Activated CD8-positive, alpha-beta memory T cell treated with anti-CD3 and anti-CD28 coated beads, Interleukin-2, amount 50 U/mL, for 48 hours (primary cell): ENCODE data around the gene MBD3.
A peak's percentile ranks its signal among the peaks of the same experiment; 100 is the strongest.

Source experiments
- DNase-seq: peaks from one replicate; pipeline ENCODE4 v3.0.0-alpha.2; 2020

MBD3 gene

GRCh38 chr19:1618157-1619093, 25.8 kb upstream of the MBD3 start:
- no peak for DNase-seq

DNA sequence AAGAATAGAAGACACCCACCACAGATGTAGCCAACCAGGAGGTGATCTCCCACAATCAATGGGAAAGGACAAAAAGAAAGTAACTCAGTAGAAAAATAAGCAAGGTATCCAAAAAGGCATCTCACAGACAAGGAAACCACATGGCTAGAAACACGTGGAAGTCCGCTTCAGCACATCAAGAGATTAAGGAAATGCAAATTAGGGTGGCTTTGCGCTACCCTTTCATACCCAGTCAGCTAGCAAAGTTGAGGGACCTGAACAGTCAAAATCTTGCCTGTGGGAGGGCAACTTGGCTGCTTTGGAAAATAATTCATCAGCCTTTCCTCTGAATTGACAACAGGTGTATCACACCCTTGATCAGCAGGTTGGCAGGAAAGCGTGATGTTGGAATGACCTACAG, 24.2 kb upstream of the MBD3 start:
- DNase-seq = no peak

DNA sequence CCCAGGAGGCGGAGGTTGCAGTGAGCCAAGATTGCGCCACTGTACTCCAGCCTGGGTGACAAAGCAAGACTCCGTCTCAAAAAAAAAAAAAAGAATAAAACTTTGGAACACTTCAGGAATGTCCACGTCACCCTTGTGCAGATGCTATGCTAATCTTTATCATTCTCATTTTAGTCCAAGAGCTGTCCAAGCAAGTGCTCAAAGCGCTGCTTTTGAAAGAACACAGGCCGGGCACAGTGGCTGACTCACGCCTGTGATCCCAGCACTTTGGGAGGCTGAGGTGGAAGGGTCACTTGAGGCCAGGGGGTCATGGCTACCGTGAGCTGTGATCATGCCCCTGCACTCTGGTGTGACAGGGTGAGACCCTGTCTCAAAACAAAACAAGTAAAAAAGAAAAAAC, 23.7 kb upstream of the MBD3 start:
- DNase-seq = no peak

DNA sequence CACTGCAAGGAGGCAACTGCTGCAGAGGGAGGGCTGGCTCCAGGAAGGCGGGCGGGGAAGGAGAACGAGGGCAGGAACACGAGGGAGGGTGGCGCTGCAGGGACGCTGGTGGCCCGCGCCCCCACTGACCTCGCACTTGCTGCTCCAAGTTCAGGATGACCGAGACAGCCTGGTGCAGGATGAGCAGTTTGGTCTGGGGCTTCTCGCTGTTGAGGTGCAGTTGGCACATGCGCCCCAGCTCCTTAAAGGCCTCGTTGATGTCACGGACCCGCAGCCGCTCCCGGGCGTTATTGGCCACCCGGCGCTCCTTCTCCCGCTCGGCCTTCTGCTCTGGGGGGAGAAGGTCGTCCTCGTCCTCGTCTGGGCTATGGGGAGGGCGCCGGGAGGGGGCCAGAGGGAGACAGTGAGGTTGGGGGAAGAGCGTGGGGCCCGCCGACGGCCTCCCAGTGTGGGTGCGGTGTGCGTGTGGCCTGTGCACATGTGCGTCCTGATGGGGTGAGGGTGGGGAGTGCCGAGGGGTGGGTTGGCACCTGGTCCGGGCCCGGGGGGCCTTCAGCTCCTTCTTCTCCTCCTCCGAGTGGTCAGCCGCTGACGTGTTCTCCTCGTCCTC, 22.6 kb upstream of the MBD3 start:
- no peak for DNase-seq

GRCh38 chr19:1613808-1614570, 21.3 kb upstream of the MBD3 start:
- no peak for DNase-seq

- DNase-seq = no peak
Observed at GRCh38 chr19:1613146-1613545, 20.5 kb upstream of the MBD3 start.

- DNase-seq = no peak
Observed at GRCh38 chr19:1612114-1613086, 19.7 kb upstream of the MBD3 start.

GRCh38 chr19:1611353-1611752, 18.7 kb upstream of the MBD3 start:
- DNase-seq = no peak

- no peak for DNase-seq
Observed at GRCh38 chr19:1610579-1610978, 17.9 kb upstream of the MBD3 start.

- DNase-seq = no peak
Observed at GRCh38 chr19:1609680-1610474, 17.2 kb upstream of the MBD3 start.

- DNase-seq = no peak
Observed at GRCh38 chr19:1609103-1609396, 16.4 kb upstream of the MBD3 start.

- no peak for DNase-seq
Observed at GRCh38 chr19:1608359-1609102, 15.9 kb upstream of the MBD3 start.

DNA sequence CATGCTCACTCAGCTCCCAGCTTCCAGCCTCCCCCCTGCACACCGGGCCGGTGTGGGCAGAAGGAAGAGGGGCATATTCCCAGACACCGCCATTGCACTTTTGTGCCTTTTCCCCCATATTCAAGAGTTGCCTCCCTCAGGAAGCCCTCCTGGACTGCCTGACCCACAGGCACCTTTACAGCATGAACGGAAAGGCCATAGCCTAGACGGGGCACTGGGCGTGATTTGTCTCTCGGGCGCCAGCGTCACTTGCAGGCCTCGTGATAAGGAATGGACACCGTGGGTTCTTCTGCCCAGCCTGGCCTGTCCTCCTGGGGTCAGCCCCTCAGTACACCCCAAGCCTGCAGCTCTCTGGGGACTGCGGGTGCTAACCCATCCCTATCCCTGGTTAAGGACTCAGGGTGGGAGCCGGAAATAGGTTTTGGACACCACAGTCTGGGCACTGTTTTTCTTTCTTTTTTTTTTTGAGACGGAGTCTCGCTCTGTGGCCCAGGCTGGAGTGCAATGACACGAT, 13.5 kb upstream of the MBD3 start:
- DNase-seq = no peak

DNA sequence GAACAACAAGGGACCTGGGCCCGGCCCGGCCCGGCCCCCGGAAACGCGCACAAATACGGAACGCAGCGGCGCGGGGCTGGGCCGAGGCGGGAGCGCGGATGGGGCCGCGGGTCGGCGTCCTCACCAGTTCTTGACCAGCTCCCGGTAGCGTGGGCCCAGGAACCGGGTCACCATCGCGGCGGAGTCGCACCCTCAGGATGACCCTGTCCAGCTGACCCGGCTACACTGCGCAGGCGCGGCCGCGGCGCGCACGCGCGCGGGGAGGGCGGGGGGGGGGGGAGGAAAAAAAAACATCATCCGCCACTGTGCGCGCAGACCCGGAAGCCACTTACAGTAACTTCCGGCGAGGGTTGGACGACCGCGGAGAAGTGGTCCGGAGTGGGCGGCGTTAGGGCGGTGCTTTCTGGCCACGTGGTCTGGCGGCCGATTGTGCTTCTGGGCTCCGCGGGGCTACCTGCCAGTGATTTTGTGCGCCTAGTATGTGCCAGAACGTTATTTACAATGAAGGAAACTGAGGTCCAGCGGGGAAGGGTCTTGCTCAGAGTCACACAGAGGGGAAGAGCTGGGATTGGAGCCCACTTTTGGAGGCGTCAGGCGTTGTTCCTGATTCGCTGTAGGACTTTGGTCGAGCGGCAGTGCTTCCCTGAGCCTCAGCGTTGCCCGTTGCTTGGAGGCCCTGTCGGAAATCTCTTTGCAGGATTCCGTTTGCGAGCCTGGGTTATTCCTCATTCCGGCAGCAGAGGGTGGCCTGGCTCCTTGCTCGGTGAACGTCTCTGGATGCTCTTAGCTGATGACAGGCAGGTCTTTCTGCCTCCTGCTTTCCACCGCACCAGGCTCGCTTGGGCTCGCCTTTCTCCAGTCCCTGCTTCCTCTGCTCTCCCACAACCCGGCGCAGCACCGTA, 12.8 kb upstream of the MBD3 start, which contains the start of gene UQCR11:
UQCR11 (minus strand) TSS at position 227 of the 902 bp plus-strand sequence; CDS start at position 174, 53 bp downstream.
- DNase-seq = peak; percentile 94

DNA sequence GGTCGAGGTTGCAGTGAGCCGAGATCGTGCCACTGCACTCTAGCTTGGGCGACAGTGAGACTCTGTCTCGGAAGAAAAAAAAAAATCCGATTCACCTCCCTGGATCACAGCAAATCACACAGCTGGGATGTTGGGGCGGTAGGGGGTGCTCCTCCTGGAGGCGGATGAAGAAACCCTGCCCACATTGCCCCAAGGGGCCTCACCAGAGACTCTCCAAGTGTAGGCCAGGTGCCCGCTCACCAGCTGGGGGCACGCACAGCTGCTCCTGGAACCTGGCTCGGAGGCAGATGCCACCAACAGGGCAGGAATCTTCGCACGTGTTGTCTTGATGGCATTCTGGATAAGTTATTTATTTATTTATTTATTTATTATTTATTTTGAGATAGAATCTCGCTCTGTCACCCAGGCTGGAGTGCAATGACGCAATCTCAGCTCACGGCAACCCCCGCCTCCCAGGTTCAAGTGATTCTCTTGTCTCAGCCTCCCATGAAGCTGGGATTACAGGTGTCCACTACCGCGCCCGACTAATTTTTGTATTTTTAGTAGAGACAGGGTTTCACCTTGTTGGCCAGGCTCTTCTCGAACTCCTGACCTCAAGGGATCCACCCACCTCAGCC, 9.5 kb upstream of the MBD3 start:
- no peak for DNase-seq

GRCh38 chr19:1601613-1602064, 9.0 kb upstream of the MBD3 start:
- DNase-seq = no peak

GRCh38 chr19:1599460-1599846, 6.8 kb upstream of the MBD3 start:
- DNase-seq = no peak

- no peak for DNase-seq
Observed at GRCh38 chr19:1598777-1599459, 6.3 kb upstream of the MBD3 start.

DNA sequence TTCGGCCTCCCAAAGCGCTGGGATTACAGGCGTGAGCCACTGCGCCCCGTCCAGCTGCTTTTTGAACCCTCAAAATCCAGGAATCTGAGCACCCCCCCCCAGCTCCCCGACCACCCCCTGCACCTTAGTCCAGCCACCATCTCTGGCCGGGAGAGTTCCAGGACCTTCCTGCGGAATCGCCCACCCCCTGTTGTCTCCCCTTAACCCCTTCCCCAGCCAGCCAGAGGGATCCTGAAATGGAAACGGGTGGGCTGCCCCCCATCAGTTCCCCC, 772 bp upstream of the MBD3 start:
- DNase-seq = no peak
